ENCODE results near the gene OR7C1. TPM values are rescaled to one million over a fixed set of nuclear protein-coding genes. Genes with fewer than 3 reads are reported as not detected.
"Not testable (repeated sequence)": the region's sequence is repeated elsewhere in the genome, so short reads cannot be mapped to it uniquely, and the experiment has no call there.

OR7C1 gene
- total RNA-seq, 2 donors from 2014 or later: not detected

DNA sequence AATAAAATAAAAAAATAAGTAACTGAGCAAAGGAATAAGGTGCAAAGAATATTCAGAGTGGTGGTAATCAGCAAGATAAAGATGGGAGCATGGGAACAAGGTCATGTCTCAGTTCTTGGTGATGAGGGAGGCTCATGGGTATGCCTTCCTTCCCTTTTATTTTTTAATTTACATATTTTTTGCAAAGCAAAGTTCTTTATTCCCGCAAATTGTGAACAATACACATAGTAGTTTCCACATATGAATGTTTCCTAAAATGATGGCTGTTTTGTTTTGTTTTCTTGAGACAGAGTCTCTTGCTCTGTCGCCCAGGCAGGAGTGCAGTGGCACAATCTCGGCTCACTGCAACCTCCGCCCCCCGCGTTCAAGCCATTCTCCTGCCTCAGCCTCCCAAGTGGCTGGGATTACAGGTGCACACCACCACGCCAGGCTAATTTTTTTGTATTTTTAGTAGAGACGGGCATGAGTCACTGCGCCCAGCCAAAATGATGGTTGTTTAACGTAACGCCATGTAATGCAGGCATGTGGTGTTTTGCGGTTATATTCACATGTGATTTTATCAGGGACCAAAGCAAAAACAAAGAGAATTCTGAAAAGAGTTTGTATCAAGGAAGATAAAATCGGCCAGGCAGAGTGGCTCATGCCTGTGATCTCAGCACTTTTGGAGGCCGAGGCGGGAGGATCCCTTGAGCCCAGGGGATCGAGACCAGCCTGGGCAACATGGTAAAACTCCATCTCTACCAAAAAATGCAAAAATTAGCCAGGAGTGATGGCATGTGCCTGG lies 52.2 kb downstream of the OR7C1 start:
- no peak for DNase-seq
- no peak overlapping the region for H3K27ac ChIP-seq
- TF ChIP-seq, protein P1, sequence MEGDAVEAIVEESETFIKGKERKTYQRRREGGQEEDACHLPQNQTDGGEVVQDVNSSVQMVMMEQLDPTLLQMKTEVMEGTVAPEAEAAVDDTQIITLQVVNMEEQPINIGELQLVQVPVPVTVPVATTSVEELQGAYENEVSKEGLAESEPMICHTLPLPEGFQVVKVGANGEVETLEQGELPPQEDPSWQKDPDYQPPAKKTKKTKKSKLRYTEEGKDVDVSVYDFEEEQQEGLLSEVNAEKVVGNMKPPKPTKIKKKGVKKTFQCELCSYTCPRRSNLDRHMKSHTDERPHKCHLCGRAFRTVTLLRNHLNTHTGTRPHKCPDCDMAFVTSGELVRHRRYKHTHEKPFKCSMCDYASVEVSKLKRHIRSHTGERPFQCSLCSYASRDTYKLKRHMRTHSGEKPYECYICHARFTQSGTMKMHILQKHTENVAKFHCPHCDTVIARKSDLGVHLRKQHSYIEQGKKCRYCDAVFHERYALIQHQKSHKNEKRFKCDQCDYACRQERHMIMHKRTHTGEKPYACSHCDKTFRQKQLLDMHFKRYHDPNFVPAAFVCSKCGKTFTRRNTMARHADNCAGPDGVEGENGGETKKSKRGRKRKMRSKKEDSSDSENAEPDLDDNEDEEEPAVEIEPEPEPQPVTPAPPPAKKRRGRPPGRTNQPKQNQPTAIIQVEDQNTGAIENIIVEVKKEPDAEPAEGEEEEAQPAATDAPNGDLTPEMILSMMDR (IDR thresholded peaks at IDR 0.05): no peak
- intact Hi-C loops (cut with DNase I): no loop called here
- H3K27me3 ChIP-seq: no peaks in the 10 kb centered on the region
- H3K9me3 ChIP-seq: no peaks in the 10 kb centered on the region
- H3K36me3 ChIP-seq: no peaks in the 10 kb centered on the region
- H3K9ac ChIP-seq (ENCODE audit: low read depth in 2 of 2, low read length in 2 of 2): no peak overlapping the region
- H3K4me3 ChIP-seq: no peak overlapping the region
- H3K4me1 ChIP-seq: no peaks in the 10 kb centered on the region

DNA sequence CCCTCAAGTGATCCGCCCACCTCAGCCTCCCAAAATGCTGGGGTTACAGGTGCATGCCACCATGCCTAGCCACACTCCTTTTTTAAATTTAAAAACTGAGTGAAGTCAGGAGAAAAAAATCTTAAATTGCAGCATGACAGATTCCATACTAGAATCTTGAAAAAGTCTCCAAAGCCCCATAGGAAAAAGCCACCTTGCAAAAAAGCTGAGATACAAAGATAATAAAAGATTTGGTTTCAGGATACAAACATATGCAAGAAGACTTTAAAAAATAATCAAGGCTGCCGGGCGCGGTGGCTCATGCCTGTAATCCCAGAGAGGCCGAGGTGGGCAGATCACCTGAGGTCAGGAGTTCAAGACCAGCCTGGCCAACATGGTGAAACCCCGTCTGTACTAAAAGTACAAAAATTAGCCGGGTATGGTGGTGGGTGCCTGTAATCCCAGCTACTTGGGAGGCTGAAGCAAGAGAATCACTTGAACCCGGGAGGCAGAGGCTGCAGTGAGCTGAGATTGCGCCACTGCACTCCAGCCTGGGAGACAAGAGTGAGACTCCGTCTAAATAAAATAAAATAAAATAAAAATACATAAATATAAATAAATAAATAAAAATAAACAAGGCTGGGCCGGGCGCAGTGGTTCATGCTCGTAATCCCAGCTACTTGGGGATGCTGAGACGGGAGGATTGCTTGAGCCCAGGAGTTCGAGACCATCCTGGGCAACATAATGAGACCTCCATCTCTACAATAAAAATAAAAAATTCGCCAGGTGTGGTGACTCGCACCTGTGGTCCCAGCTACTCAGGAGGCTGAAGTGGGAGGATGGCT lies 53.1 kb downstream of the OR7C1 start:
- H3K36me3 ChIP-seq; intact Hi-C loops (cut with DNase I); H3K9me3 ChIP-seq; H3K9ac ChIP-seq (ENCODE audit: low read depth in 2 of 2, low read length in 2 of 2); H3K27ac ChIP-seq; H3K27me3 ChIP-seq; H3K4me3 ChIP-seq; H3K4me1 ChIP-seq; DNase-seq: not testable (repeated sequence)

DNA sequence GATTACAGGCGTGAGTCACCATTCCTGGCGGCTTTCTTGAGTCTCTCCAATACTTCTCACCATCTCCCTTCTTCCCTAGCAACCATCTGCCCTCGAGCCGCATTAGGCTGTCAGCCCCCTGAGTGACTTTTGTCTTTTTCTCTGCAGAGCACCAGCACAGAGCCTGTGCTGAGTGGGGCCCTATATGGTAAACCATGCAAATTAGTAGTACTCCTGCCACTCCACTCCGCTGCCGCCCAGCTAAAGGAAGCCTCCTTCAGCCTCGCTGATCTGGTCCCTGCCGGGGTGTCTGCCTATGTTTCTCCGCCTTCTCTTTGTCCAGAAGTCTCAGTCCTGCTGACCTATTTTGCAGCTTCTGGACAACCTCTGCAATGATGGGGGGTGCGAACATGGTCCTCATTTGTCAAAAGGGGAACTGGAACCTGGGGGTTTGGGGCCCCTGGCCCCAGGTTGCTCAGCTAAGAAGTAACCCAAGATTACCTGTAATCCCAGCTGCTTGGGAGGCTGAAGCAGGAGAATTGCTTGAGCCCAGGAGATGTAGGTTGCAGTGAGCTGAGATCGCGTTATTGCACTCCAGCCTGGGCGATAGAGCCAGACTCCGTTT lies 54.3 kb downstream of the OR7C1 start:
- H3K9ac ChIP-seq (ENCODE audit: low read depth in 2 of 2, low read length in 2 of 2); H3K36me3 ChIP-seq; intact Hi-C loops (cut with DNase I); H3K4me3 ChIP-seq; H3K4me1 ChIP-seq; DNase-seq; H3K9me3 ChIP-seq; H3K27me3 ChIP-seq; H3K27ac ChIP-seq: not testable (repeated sequence)

DNA sequence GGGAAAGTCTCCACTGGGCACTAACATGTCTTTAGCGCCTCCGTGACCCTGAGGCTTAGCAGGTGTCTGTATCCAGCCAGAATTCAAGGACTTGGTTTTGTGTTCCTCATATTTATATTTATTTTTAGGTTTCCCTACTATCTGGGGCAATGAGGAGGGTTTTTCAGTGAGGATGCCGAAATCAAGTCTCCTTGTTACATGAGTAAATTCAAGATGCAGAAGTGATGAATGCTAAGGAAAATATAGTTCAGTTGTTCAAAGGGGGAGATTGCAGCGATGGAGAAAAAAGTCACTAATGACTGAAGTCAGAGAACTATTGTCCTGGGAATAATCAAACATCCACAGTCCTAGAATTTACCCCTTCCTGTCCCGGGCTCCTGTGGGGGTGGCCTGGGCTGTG lies 55.8 kb downstream of the OR7C1 start:
- intact Hi-C loops (cut with DNase I): no loop called here

DNA sequence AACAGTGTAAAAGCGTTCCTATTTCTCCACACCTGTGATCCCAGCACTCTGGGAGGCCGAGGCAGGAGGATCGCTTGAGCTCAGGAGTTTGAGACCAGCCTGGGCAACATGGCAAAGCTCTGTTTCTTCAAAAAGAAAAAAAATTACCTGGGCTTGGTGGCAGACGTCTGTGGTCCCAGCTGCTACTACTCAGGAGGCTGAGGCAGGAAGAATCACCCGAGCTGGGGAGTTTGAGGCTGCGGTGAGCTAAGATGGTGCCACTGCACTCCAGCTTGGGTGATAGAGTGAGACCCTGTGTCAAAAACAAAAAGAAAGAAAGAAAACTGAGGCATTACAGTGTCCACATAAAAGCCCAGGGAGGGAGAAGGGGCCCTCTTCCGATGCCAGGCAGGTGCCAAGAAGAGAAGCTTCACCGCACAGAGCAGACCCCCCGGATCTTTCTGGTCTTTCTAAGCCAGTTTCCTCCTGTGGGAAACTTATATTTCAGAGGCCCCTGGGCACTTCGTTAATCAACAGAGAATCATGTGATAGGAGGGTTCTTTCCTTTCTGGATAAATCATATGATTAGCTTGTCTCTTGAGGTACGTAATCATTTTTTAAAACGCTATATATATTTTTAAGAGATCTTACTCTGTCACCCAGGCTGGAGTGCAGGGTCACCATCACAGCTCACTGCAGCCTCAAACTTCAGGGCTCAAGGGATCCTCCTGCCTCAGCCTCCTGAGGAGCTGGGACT lies 56.7 kb downstream of the OR7C1 start, which contains the start of gene ADGRE2:
Gene ADGRE2, minus strand, starts transcription at position 451 of the 736 bp plus-strand sequence. CDS start 1,804 bp downstream, outside the sequence.
- H3K4me1 ChIP-seq; H3K9me3 ChIP-seq; DNase-seq; H3K4me3 ChIP-seq; H3K9ac ChIP-seq (ENCODE audit: low read depth in 2 of 2, low read length in 2 of 2); intact Hi-C loops (cut with DNase I); H3K27me3 ChIP-seq; H3K27ac ChIP-seq; H3K36me3 ChIP-seq: not testable (repeated sequence)

More for the DNA sequence above, 55.8 kb downstream of the OR7C1 start:
- no peaks in the 10 kb centered on the region for H3K36me3 ChIP-seq
- no peak overlapping the region for H3K9ac ChIP-seq (ENCODE audit: low read depth in 2 of 2, low read length in 2 of 2)
- no peak overlapping the region for H3K27ac ChIP-seq
- TF ChIP-seq, protein P1 (IDR thresholded peaks at IDR 0.05): no peak
- H3K9me3 ChIP-seq: no peaks in the 10 kb centered on the region
- no peak overlapping the region for H3K4me3 ChIP-seq
- no peak for DNase-seq
- no peaks in the 10 kb centered on the region for H3K27me3 ChIP-seq
- H3K4me1 ChIP-seq: no peaks in the 10 kb centered on the region

DNA sequence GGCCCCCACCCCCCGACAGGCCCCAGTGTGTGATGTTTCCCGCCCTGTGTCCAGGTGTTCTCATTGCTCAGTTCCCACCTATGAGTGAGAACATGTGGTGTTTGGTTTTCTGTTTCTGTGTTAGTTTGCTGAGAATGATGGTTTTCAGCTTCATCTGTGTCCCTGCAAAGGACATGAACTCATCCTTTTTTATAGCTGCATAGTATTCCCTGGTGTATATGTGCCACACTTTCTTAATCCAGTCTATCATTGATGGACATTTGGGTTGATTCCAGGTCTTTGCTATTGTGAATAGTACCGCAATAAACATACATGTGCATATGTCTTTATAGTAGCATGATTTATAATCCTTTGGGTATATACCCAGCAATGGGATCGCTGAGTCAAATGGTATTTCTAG lies 57.3 kb downstream of the OR7C1 start:
- H3K27ac ChIP-seq; DNase-seq; H3K9me3 ChIP-seq; H3K4me3 ChIP-seq; H3K4me1 ChIP-seq; H3K9ac ChIP-seq (ENCODE audit: low read depth in 2 of 2, low read length in 2 of 2); H3K27me3 ChIP-seq; H3K36me3 ChIP-seq; intact Hi-C loops (cut with DNase I): not testable (repeated sequence)
